HG03045 (cell line): ENCODE results near the gene ANGPTL3.

ENCODE experiments used
- ATAC-seq: cut with Tn5 transposase; IDR thresholded peaks from one replicate; pipeline ENCODE4 v1.9.1; 2021; ENCODE audit warnings: mild to moderate bottlenecking, moderate library complexity; ENCODE audit not compliant: unreplicated experiment

ANGPTL3 gene

DNA sequence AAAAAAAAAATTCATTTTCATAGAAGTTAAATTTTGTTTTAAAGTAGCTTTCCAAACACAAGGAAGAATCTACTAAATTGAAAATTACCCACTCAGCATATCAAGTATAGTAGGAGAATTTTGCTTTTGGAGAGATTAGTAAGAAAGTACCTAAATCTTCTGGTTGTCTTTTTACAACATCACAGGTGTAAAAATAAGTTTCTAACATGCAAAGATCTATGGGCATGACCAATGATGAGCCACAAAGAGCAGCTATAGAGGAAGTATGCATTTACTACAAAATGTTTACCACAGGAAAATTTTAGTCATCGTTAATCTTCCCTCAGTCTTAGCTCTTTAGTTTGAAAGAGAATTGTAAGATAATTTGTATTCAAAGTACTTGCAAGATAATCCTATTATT is 28.1 kb downstream of the ANGPTL3 start:
- ATAC-seq, result peak; percentile 50

- ATAC-seq, result no peak
These were observed 31.2 kb downstream of the ANGPTL3 start for GRCh38 chr1:62628506-62628905.

DNA sequence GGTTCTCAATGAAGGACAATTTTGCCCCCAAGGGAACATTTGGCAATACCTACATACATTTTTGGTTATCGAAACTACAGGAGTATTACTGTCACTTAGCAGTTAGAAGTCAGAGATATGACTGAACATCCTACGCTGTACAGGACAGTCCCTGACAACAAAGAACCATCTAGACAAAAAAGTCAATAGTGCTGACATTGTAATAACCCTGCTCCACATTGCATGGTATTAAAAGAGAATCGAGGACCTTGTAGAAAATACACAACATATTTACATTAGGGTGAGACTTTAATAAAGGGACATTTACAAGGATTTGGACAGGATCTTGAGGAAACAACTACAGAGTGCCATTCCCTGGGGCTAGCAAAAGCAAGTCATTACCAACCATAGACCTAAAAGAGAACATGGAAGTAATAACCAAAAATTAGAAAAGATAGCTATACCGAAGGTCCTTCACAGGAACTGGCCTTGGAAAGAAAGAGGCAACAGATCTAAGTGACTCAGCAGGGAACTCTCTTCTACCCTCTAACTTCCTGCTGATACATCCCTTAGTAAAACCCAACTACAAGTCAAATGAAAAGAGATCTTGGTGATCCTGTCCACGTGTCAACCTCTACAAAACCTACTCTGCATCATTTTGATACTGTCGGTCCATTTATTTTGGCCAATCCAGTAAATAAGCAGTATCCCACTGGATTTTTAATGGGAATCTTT is 40.2 kb downstream of the ANGPTL3 start:
- no peak for ATAC-seq

- no peak for ATAC-seq
These were observed 46.0 kb downstream of the ANGPTL3 start for GRCh38 chr1:62643283-62643682.

GRCh38 chr1:62652387-62652786 is 55.1 kb downstream of the ANGPTL3 start:
- ATAC-seq, result no peak

GRCh38 chr1:62654744-62655143 is 57.4 kb downstream of the ANGPTL3 start:
- no peak for ATAC-seq
